GM19239 (cell line): ENCODE measurements around the gene THRAP3.

Experiments
- DNase-seq: peaks from one replicate; pipeline ENCODE4 v3.0.0; 2011; ENCODE audit warnings: low spot score; ENCODE audit not compliant: insufficient read length
- FAIRE-seq: peaks from 2 replicates; lab custom pipeline; 2011; peaks lifted over from hg19 to GRCh38; lab: Jason Lieb, UNC

Gene THRAP3

GRCh38 chr1:36287595-36287994 lies 63.4 kb downstream of the THRAP3 start:
- peak; percentile 37 for FAIRE-seq
- no peak for DNase-seq

GRCh38 chr1:36295390-36295789 lies 71.1 kb downstream of the THRAP3 start:
- FAIRE-seq, result no peak

GRCh38 chr1:36297062-36297461 lies 72.8 kb downstream of the THRAP3 start:
- no peak for FAIRE-seq
- DNase-seq, result no peak

More at GRCh38 chr1:36295390-36295789, 71.1 kb downstream of the THRAP3 start:
- no peak for DNase-seq

GRCh38 chr1:36298640-36299039 lies 74.4 kb downstream of the THRAP3 start:
- FAIRE-seq, result no peak

GRCh38 chr1:36300526-36300925 lies 76.3 kb downstream of the THRAP3 start:
- FAIRE-seq (no peak), DNase-seq (no peak)

More at GRCh38 chr1:36298640-36299039, 74.4 kb downstream of the THRAP3 start:
- no peak for DNase-seq

- FAIRE-seq (no peak), DNase-seq (no peak)
Observed at GRCh38 chr1:36301220-36301619, 77.0 kb downstream of the THRAP3 start.

GRCh38 chr1:36303244-36303643 lies 79.0 kb downstream of the THRAP3 start:
- DNase-seq (no peak), FAIRE-seq (no peak)

GRCh38 chr1:36303650-36304360 lies 79.6 kb downstream of the THRAP3 start:
- FAIRE-seq, result no peak
- DNase-seq, result no peak

GRCh38 chr1:36304521-36304920 lies 80.3 kb downstream of the THRAP3 start:
- DNase-seq (no peak), FAIRE-seq (no peak)

GRCh38 chr1:36304970-36305914 lies 81.0 kb downstream of the THRAP3 start:
- DNase-seq (no peak), FAIRE-seq (peak; percentile 87)

- FAIRE-seq (no peak), DNase-seq (no peak)
Observed at GRCh38 chr1:36305915-36306209, 81.6 kb downstream of the THRAP3 start.

GRCh38 chr1:36306210-36306901 lies 82.1 kb downstream of the THRAP3 start, which contains the start of gene SH3D21:
Gene SH3D21 (plus strand): TSS chr1:36306368. CDS start chr1:36306421, 53 bp downstream.
- DNase-seq, result no peak
- no peak for FAIRE-seq

GRCh38 chr1:36306902-36307456 lies 82.7 kb downstream of the THRAP3 start:
- peak; percentile 97 for DNase-seq
- FAIRE-seq, result peak; percentile 90

GRCh38 chr1:36307601-36308330 lies 83.5 kb downstream of the THRAP3 start:
- FAIRE-seq (peak; percentile 33), DNase-seq (no peak)

- no peak for FAIRE-seq
- no peak for DNase-seq
Observed at GRCh38 chr1:36309397-36309796, 85.2 kb downstream of the THRAP3 start.

GRCh38 chr1:36320291-36320761 lies 96.1 kb downstream of the THRAP3 start:
- peak; percentile 42 for FAIRE-seq
- no peak for DNase-seq

GRCh38 chr1:36320767-36321118 lies 96.5 kb downstream of the THRAP3 start:
- no peak for DNase-seq
- FAIRE-seq, result no peak

GRCh38 chr1:36321119-36321951 lies 97.1 kb downstream of the THRAP3 start:
- FAIRE-seq, result peak; percentile 8
- DNase-seq, result no peak
